NAMALWA (cell line): ENCODE data around the gene PPM1E.
"Not testable (repeated sequence)": the region's sequence is repeated elsewhere in the genome, so short reads cannot be mapped to it uniquely, and the experiment has no call there.

ENCODE experiments used
- DNase-seq: peaks from one replicate; pipeline ENCODE4 v3.0.0-alpha.2; 2015; ENCODE audit warnings: low spot score

The PPM1E gene

DNA sequence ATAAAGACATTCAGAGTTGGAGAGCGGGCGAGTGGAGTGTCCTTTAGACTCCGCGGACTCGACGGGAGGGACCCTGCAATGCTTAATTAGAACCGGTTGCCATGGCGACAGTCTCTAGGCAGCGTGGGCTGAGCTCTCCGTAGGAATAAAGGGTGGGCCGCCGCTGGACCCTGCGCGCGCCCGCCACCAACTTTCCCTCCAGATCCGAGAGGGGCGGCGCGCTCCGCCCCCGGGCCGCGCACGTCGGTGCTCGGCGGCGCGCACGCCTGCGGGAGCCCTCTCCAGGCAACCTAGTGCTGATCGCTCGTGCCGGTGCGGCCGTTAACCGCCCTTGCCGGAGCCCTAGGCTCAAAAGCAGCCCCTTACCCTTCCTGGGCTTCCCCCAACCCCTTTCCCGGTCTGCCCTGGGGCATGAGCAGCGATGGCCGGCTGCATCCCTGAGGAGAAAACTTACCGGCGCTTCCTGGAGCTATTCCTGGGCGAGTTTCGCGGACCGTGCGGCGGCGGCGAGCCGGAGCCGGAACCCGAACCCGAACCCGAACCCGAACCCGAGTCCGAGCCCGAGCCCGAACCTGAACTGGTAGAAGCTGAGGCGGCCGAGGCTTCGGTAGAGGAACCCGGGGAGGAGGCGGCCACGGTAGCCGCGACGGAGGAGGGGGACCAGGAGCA lies at the start of gene PPM1E:
PPM1E (plus strand) TSS at position 278 of the 669 bp plus-strand sequence.
- DNase-seq = peak; percentile 79

GRCh38 chr17:58706351-58707140 lies 49.1 kb upstream of the PPM1E start:
- DNase-seq = no peak

DNA sequence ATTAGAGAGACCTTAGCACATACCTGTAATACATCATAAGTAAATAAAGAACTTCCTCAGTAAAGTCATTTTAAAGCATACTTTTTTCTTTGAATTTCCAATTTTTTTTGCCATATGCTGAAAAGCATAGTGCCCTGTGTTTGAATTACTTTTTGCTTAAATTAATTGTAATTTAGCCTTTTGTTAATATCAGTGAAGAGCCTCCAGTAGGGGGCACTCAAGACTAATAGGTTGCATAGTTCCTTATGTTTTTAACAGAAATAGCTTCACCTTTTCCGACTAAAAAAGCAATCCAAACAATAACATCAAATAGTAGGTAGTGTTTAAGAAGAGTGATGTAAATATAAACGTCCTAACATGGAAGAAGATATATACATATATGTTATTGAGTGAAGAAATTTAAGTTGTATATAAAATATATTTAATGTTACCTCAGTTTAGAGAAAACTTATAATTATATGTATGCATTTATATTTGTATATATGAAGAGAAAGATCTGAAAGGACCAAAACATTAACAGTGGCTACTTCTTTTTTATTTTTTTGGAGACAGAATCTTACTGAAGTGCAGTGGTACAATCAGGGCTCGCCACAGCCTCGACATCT lies 44.6 kb upstream of the PPM1E start:
- DNase-seq = peak; percentile 79

DNA sequence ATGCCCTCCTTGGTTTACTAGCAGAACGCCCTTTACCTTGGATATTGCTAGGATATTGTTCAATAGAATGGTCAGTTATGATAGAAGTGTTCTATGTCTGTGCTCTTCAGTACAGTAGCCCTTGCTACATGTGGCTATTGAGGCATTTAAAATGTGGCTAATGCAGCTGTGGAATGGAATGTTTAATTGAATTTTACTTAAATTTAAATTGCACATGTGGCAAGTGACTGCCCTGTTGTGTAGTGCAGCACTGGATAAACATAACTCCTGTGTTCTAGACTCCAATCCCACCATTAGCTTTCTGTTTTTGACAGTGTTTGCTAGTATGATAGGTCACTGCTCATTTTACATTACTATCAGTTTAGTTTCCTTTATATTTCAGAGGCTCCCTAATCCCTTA lies 33.4 kb upstream of the PPM1E start:
- DNase-seq = no peak

DNA sequence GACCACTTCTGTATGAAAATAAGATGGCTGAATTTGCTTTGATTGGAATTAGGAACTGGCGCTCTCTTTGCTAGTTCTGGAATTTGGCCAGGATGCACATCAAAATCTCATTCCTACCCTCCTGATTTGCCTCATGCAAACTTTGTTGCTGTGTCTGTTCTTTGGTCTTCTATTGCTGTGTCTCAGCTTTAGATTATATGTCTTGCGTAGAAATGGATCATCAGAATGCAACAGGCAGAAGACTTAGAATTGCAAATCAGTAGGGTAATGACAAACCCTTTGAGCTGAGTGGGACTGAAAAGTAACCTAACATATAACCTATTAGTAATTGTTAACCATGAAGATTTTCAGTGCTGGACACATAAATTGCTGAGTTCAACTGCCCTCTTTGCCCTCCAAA lies 33.0 kb upstream of the PPM1E start:
- no peak for DNase-seq

DNA sequence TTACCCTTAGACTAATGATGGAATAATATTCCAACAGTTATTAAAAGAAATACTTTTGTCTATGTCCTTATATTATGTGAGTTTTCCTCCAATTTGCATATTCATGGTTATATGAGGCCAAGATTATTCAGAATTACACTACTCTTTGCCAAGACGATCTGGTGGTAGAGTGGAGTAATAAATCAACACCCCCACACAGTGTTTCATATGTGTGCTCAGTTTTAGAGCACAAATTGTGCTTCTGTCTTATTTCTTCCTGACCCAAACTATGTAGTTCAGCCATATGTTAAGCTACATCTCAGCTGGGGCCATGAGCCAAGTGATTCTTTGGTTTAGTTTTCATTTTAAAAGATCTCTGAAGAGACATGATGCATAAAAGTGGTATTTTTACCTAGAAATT lies 26.9 kb upstream of the PPM1E start:
- DNase-seq = no peak

DNA sequence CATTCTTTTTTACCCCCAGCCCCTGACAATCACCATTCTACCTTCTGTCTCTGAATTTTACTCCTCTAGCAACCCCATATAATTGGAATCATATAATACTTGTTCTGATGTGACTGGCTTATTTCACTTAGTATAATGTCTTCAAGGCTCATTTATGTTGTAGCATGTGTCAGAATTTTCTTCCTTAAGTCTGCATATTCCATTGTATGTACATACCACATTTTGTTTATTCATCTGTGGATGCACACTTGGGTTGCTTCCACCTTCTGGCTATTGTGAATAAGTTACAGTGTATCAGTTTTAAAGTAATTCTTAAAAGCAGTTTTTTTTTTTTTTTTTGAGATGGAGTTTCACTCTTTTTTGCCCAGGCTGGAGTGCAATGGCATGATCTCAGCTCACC lies 24.7 kb upstream of the PPM1E start:
- DNase-seq = no peak

DNA sequence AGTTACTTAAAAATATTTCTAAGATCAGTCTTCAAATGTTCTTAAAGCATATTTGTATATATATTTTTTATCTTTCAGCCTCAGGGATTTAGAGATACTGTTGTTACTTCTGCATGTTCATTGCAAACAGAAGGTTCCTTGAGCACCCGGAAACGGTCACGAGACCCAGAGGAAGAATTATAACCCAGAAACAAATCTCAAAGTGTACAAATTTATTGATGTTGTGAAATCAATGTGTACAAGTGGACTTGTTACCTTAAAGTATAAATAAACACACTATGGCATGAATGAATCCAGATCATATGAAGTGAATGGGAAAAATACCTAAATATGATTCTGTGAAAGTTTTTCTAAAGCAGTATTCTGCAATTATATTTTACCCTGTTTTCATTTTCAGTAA lies 21.6 kb upstream of the PPM1E start:
- DNase-seq = no peak

DNA sequence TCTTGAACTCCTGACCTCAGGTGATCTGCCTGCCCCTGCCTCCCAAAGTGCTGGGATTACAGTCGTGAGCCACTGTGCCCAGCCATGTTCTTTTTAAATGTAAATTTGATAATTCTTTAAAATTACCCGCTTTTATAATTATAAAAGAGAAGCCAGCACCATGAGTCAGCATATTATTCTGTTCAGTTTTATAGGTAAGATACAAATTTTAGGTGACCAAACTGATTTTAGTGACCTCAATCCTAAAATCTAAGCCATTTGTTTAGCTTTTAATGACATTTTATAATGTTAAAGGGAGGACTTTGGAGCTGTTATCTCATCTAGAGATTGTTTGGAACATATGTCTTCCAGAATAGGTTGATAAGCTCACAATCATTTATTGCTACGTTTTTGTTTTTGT lies 20.8 kb upstream of the PPM1E start:
- DNase-seq = no peak

- no peak for DNase-seq
Observed at GRCh38 chr17:58741121-58741625, 14.5 kb upstream of the PPM1E start.

DNA sequence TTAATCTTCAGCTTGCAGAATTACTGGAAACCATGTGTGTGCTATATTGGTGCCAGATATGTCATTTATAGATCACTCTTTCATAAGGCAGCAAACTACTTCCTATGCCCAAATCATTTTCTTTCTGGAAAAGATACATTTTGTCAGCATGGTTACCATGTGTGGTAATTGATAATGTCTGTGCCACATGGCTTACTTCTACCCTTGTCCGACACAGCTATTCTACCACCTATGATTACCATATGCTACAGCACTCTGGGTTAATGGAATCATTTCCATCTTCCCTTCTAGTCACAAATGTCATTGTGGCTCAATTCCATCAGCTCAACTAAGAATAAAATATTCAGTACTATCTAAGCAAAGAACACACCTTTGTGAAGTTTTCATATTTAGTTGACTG lies 8.0 kb upstream of the PPM1E start:
- DNase-seq = no peak

DNA sequence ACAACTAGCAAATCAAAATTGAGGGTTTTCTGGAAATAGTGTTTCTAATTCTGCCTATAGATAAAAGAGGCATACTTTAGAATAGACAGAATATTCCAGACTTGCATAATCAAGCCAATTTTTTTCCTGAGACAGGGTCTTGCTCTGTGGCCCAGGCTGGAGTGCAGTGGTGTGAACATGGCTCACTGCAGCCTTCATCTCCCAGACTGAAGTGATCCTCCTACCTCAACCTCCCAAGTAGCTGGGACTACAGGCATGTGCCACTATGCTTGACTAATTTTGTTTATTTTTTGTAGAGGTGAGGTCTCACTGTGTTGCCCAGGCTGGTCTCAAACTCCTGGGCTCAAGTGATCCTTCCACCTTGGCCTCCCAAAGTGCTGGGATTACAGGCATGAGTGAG lies 6.0 kb upstream of the PPM1E start:
- not testable (repeated sequence) for DNase-seq

GRCh38 chr17:58753026-58753425 lies 2.6 kb upstream of the PPM1E start:
- DNase-seq = no peak

- DNase-seq = no peak
Observed at GRCh38 chr17:58755269-58755576, 431 bp upstream of the PPM1E start.

- peak; percentile 43 for DNase-seq
Observed at GRCh38 chr17:58756246-58757161, 850 bp downstream of the PPM1E start.

- no peak for DNase-seq
Observed at GRCh38 chr17:58757162-58757613, 1.5 kb downstream of the PPM1E start.

GRCh38 chr17:58758890-58759289 lies 3.2 kb downstream of the PPM1E start:
- DNase-seq = no peak

GRCh38 chr17:58759522-58759921 lies 3.9 kb downstream of the PPM1E start:
- DNase-seq = no peak

- no peak for DNase-seq
Observed at GRCh38 chr17:58760248-58760647, 4.6 kb downstream of the PPM1E start.

DNA sequence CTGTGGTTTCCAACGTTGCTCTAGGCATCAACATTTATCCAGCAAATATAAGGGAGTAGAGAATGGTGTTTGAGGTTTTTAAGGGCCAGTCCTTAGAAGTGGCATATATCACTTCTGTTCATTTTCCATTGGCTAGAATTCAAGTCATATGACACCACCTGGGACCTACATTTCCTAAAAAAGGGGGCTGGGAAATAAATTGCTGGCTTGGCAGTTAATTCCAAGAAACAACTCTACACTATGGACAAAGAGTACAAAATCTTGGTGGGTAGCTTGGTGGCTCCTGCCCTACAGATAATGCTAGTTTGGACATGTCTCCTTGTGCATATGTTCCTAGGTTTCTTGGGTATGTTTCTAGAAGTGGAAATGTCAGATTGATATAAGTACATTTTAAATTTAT lies 7.6 kb downstream of the PPM1E start:
- no peak for DNase-seq

DNA sequence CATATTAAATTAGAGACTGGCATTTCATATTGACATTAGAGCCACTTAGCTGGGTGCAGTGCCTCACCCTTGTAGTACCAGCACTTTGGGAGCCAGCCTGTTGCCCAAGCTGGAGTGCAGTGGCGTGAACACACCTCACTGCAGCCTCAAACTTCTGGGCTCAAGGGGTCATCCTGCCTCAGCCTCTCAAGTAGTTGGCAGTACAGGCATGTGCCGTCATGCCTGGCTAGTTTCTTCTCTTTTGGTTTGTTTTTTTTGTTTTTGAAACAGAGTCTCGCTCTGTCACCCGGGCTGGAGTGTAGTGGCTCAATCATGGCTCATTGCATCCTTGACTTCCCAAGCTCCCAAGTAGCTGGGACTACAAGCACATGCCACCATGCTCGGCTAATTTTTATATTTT lies 8.7 kb downstream of the PPM1E start:
- DNase-seq = peak; percentile 35

DNA sequence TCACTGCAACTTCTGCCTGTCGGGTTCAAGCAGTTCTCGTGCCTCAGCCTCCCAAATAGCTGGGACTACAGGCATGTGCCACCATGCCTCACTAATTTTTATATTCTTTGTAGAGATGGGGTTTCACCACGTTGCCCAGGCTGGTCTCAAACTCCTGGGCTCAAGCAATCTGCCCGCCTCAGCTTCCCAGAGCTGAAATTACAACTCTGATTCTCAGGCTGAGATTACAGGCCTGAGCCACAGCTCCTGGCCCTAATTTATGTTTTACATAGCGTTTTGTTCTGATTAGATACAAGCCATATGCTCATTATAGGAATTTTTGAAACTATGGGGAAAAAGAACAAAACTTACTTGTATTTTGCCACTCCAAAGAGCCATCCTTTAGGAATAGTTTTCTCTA lies 22.8 kb downstream of the PPM1E start:
- DNase-seq = not testable (repeated sequence)
